Epithelial cell of proximal tubule (primary cell): ENCODE results near the gene SELENOF. TPM values are rescaled to one million over a fixed set of nuclear protein-coding genes. Genes with fewer than 3 reads are reported as not detected.
"Not testable (repeated sequence)": the region's sequence is repeated elsewhere in the genome, so short reads cannot be mapped to it uniquely, and the experiment has no call there.

Experiments
- DNase-seq: peaks from one replicate; pipeline ENCODE4 v3.0.0-alpha.2; 2011; ENCODE audit warnings: low read depth
- H3K4me3 ChIP-seq: 2 replicates; pipeline ENCODE4 v1.5.1; 2011; ENCODE audit warnings: low read depth, mild to moderate bottlenecking, low read length
- total RNA-seq: library from RNA; depleted of rRNA; stranded (reverse); fragments of >200 nt; gene quantifications from 2 replicates; pipeline ENCODE4 v1.2.3, GENCODE V29; 2015
- TF ChIP-seq, protein P1 (sequence below): conservative IDR thresholded peaks from 2 replicates; pipeline ENCODE4 v1.5.1; 2012; ENCODE audit warnings: low read depth, mild to moderate bottlenecking, low read length

SELENOF gene
- total RNA-seq, 1 donor from 2014 or later, result 169 TPM

DNA sequence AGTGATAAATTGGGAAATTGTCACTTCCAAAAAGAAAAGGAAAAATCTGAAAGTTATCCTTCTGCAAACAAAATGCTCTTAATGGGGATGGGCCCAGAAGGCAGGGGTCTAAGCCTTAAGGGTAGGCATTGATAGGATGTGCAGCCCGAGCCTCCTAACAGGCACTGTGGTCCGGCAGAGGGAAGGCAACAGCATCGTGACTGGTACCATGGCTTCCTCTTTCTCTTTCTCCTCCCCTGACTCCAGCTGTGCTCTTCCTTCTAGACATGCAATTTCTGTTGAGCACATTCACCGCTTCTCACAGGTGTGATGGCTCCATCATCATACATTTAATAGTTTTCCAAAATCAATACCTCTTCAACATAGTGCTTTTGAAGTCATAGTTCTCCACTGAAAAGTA, 91.5 kb downstream of the SELENOF start:
- no peak overlapping the region for H3K4me3 ChIP-seq
- DNase-seq, result no peak
- TF ChIP-seq, protein P1, sequence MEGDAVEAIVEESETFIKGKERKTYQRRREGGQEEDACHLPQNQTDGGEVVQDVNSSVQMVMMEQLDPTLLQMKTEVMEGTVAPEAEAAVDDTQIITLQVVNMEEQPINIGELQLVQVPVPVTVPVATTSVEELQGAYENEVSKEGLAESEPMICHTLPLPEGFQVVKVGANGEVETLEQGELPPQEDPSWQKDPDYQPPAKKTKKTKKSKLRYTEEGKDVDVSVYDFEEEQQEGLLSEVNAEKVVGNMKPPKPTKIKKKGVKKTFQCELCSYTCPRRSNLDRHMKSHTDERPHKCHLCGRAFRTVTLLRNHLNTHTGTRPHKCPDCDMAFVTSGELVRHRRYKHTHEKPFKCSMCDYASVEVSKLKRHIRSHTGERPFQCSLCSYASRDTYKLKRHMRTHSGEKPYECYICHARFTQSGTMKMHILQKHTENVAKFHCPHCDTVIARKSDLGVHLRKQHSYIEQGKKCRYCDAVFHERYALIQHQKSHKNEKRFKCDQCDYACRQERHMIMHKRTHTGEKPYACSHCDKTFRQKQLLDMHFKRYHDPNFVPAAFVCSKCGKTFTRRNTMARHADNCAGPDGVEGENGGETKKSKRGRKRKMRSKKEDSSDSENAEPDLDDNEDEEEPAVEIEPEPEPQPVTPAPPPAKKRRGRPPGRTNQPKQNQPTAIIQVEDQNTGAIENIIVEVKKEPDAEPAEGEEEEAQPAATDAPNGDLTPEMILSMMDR, result no peak

DNA sequence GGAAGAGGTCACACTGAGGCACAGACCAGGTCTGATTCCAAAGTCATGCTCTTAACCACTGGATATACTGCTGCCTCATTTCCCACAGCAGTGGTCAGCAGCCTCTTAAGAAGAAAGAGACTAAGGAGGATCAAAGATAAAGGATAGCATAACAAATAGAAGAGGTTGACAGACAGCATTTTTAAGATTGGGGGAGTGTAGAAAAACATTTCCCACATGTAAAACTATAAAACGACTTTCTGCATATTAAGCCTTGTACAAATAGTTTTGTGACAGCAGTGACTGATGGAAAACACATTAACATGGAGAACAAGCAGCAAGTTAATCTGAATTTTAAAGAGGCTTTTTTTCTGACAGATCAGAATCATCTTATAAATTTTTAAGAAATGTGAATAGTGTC, 92.0 kb downstream of the SELENOF start:
- DNase-seq, result no peak
- TF ChIP-seq, protein P1, result no peak
- H3K4me3 ChIP-seq, result no peak overlapping the region

DNA sequence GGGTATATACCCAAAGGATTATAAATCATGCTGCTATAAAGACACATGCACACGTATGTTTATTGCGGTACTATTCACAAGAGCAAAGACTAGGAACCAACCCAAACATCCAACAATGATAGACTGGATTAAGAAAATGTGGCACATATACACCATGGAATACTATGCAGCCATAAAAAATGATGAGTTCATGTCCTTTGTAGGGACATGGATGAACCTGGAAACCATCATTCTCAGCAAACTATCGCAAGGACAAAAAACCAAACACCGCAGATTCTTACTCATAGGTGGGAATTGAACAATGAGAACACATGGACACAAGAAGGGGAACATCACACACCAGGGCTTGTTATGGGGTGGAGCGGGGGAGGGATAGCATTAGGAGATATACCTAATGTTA, 94.0 kb downstream of the SELENOF start:
- DNase-seq, H3K4me3 ChIP-seq: not testable (repeated sequence)

DNA sequence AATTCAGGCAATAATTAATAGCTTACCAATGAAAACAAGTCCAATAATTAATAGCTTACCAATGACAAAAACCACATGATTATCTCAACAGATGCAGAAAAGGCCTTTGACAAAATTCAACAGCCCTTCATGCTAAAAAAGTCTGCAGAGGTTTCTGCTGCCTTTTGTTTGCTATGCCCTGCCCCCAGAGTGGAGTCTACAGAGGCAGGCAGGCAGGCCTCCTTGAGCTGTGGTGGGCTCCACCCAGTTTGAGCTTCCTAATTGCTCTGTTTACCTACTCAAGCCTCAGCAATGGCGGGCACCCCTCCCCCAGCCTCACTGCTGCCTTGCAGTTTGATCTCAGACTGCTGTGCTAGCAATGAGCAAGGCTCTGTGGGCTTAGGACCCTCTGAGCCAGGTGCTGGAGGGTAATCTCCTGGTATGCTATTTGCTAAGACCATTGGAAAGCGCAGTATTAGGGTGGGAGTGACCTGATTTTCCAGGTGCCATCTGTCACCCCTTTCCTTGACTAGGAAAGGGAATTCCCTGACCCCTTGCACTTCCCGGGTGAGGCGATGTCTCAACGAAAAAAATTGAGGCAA, 96.6 kb downstream of the SELENOF start:
- H3K4me3 ChIP-seq, DNase-seq: not testable (repeated sequence)

DNA sequence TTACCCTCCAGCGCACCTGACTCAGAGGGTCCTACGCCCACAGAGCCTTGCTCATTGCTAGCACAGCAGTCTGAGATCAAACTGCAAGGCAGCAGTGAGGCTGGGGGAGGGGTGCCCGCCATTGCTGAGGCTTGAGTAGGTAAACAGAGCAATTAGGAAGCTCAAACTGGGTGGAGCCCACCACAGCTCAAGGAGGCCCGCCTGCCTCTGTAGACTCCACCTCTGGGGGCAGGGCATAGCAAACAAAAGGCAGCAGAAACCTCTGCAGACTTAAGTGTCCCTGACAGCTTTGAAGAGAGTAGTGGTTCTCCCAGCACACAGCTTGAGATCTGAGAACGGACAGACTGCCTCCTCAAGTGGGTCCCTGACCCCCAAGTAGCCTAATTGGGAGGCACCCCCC, 99.8 kb downstream of the SELENOF start:
- not testable (repeated sequence) for DNase-seq, H3K4me3 ChIP-seq

Other genes starting within 250 kb of the SELENOF start
- 19.7 and 26.4 TPM in 2 replicates for gene SH3GLB1, start 209.6 kb downstream of the SELENOF start, total RNA-seq
- gene HS2ST1, start 509 bp upstream of the SELENOF start, total RNA-seq, result 8.7 and 10.5 TPM in 2 replicates